Measurements from ENCODE around the gene CNFN.

- TF ChIP-seq POLR2A (IDR thresholded peaks at IDR 0.05) (no peak), POLR2AphosphoS5 (IDR thresholded peaks at IDR 0.05) (peak in 2 of 4 donors; percentile 26 to 39)
- TF ChIP-seq, protein P1, sequence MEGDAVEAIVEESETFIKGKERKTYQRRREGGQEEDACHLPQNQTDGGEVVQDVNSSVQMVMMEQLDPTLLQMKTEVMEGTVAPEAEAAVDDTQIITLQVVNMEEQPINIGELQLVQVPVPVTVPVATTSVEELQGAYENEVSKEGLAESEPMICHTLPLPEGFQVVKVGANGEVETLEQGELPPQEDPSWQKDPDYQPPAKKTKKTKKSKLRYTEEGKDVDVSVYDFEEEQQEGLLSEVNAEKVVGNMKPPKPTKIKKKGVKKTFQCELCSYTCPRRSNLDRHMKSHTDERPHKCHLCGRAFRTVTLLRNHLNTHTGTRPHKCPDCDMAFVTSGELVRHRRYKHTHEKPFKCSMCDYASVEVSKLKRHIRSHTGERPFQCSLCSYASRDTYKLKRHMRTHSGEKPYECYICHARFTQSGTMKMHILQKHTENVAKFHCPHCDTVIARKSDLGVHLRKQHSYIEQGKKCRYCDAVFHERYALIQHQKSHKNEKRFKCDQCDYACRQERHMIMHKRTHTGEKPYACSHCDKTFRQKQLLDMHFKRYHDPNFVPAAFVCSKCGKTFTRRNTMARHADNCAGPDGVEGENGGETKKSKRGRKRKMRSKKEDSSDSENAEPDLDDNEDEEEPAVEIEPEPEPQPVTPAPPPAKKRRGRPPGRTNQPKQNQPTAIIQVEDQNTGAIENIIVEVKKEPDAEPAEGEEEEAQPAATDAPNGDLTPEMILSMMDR (IDR thresholded peaks at IDR 0.05): peak in 3 of 4 experiments; percentile 13 to 34 (median 23)
Measured at GRCh38 chr19:42433503-42434260, 43.6 kb upstream of the CNFN start.
